GM18505 (cell line): Measurements from ENCODE around the gene PNMA6E.
"Not testable (repeated sequence)": the region's sequence is repeated elsewhere in the genome, so short reads cannot be mapped to it uniquely, and the experiment has no call there.

Experiments
- ATAC-seq: cut with Tn5 transposase; IDR thresholded peaks from one replicate; pipeline ENCODE4 v1.9.1; 2021; ENCODE audit not compliant: unreplicated experiment
- POLR2A ChIP-seq: IDR thresholded peaks from 4 replicates; pipeline ENCODE4 v1.6.1; 2011; ENCODE audit warnings: borderline replicate concordance; ENCODE audit not compliant: insufficient read depth, insufficient read length; ENCODE audit errors: extremely low read depth

PNMA6E gene

GRCh38 chrX:153408221-153408721 is 7.1 kb upstream of the PNMA6E start:
- no peak for ATAC-seq
- no peak for TF ChIP-seq POLR2A

- ATAC-seq, result no peak
- TF ChIP-seq POLR2A, result no peak
Measured at GRCh38 chrX:153407736-153408135, 6.6 kb upstream of the PNMA6E start.

GRCh38 chrX:153406903-153407302 is 5.8 kb upstream of the PNMA6E start:
- no peak for TF ChIP-seq POLR2A
- ATAC-seq, result no peak

GRCh38 chrX:153406011-153406410 is 4.9 kb upstream of the PNMA6E start:
- no peak for TF ChIP-seq POLR2A
- ATAC-seq, result no peak

- no peak for ATAC-seq
- TF ChIP-seq POLR2A, result no peak
Measured at GRCh38 chrX:153405426-153405825, 4.3 kb upstream of the PNMA6E start.

- ATAC-seq, result not testable (repeated sequence)
Measured at GRCh38 chrX:153404333-153404732, 3.2 kb upstream of the PNMA6E start.

GRCh38 chrX:153400146-153401132 is 711 bp downstream of the PNMA6E start:
- no peak for ATAC-seq
- TF ChIP-seq POLR2A, result no peak

- no peak for ATAC-seq
- TF ChIP-seq POLR2A, result no peak
Measured at GRCh38 chrX:153398275-153398960, 2.7 kb downstream of the PNMA6E start.

GRCh38 chrX:153397256-153397960 is 3.7 kb downstream of the PNMA6E start:
- no peak for TF ChIP-seq POLR2A
- ATAC-seq, result no peak

- TF ChIP-seq POLR2A, result no peak
- no peak for ATAC-seq
Measured at GRCh38 chrX:153396320-153397195, 4.6 kb downstream of the PNMA6E start.

GRCh38 chrX:153395613-153396319 is 5.4 kb downstream of the PNMA6E start:
- no peak for ATAC-seq
- no peak for TF ChIP-seq POLR2A

- no peak for ATAC-seq
- TF ChIP-seq POLR2A, result no peak
Measured at GRCh38 chrX:153394612-153395011, 6.5 kb downstream of the PNMA6E start.
